GM23338 (cell line): ENCODE measurements around the gene ERBB4. TPM values are rescaled to one million over a fixed set of nuclear protein-coding genes. Genes with fewer than 3 reads are reported as not detected.

Experiments used
- ATAC-seq: fragments of 200-7000 bp; cut with Tn5 transposase; 3 replicates; pipeline ENCODE4 v1.9.1; 2020
- DNase-seq: peaks from one replicate; pipeline ENCODE4 v3.0.0-alpha.2; 2015; ENCODE audit warnings: low spot score
- H2AFZ ChIP-seq: fragments of 200-600 bp; sonication (generic); 2 replicates; pipeline ENCODE4 v1.8.0; 2016; ENCODE audit warnings: antibody characterized with exemption, mild to moderate bottlenecking, moderate library complexity
- H3F3A ChIP-seq: fragments of 200-600 bp; sonication (generic); replicated peaks from 2 replicates; pipeline ENCODE4 v1.8.0; 2017; ENCODE audit warnings: antibody characterized with exemption, mixed run types, low read depth
- H3K27ac ChIP-seq: fragments of 200-600 bp; sonication (generic); 2 replicates; pipeline ENCODE4 v1.6.1; 2016; ENCODE audit warnings: low read depth
- H3K27me3 ChIP-seq: fragments of 200-600 bp; sonication (generic); 2 replicates; pipeline ENCODE4 v1.8.0; 2016; ENCODE audit warnings: mild to moderate bottlenecking, mixed run types, moderate library complexity; ENCODE audit not compliant: insufficient read depth
- H3K36me3 ChIP-seq: fragments of 200-600 bp; sonication (generic); 2 replicates; pipeline ENCODE4 v1.8.0; 2016; ENCODE audit warnings: mild to moderate bottlenecking; ENCODE audit not compliant: insufficient read depth
- H3K4me1 ChIP-seq: fragments of 200-600 bp; sonication (generic); 2 replicates; pipeline ENCODE4 v1.8.0; 2016; ENCODE audit warnings: mild to moderate bottlenecking, moderate library complexity; ENCODE audit not compliant: insufficient read depth
- H3K4me2 ChIP-seq: fragments of 200-600 bp; sonication (generic); 2 replicates; pipeline ENCODE4 v1.7.1; 2017; ENCODE audit warnings: mixed run types
- H3K4me3 ChIP-seq: fragments of 200-600 bp; sonication (generic); 2 replicates; pipeline ENCODE4 v1.6.1; 2016; ENCODE audit warnings: mixed run types
- H3K79me2 ChIP-seq: fragments of 200-600 bp; sonication (generic); replicated peaks from 2 replicates; pipeline ENCODE4 v1.8.0; 2017; ENCODE audit warnings: mild to moderate bottlenecking; ENCODE audit not compliant: insufficient read depth
- H3K9me2 ChIP-seq: fragments of 200-600 bp; sonication (generic); 2 replicates; pipeline ENCODE4 v1.8.0; 2017; ENCODE audit not compliant: insufficient read depth
- H4K20me1 ChIP-seq: fragments of 200-600 bp; sonication (generic); replicated peaks from 2 replicates; pipeline ENCODE4 v1.8.0; 2017; ENCODE audit warnings: mild to moderate bottlenecking; ENCODE audit not compliant: insufficient read depth
- H3K27ac Mint-ChIP-seq: 2 replicates; pipeline ENCODE4 v1.8.0; 2020; ENCODE audit warnings: inconsistent platforms, mild to moderate bottlenecking, moderate library complexity, mixed read lengths
- H3K27me3 Mint-ChIP-seq: 3 replicates; pipeline ENCODE4 v1.8.0; 2022; ENCODE audit warnings: low read depth, mild to moderate bottlenecking, moderate library complexity, mixed read lengths, inconsistent platforms; ENCODE audit not compliant: insufficient read depth, poor library complexity
- H3K36me3 Mint-ChIP-seq: 3 replicates; pipeline ENCODE4 v1.8.0; 2021; ENCODE audit warnings: low read depth, mild to moderate bottlenecking, inconsistent platforms, moderate library complexity, mixed read lengths
- H3K4me1 Mint-ChIP-seq: 3 replicates; pipeline ENCODE4 v1.8.0; 2020; ENCODE audit warnings: mild to moderate bottlenecking, inconsistent platforms, mixed read lengths
- H3K4me3 Mint-ChIP-seq: 3 replicates; pipeline ENCODE4 v1.8.0; 2021; ENCODE audit warnings: moderate library complexity, mild to moderate bottlenecking, inconsistent platforms, mixed read lengths
- H3K9me3 Mint-ChIP-seq: 3 replicates; pipeline ENCODE4 v1.8.0; 2020; ENCODE audit warnings: moderate library complexity, mild to moderate bottlenecking, inconsistent platforms, mixed read lengths
- CREB1 ChIP-seq: fragments of 250-450 bp; sonication (Bioruptor Pico); IDR thresholded peaks from 2 replicates; pipeline ENCODE4 v1.5.0; 2020; ENCODE audit warnings: low read depth, mild to moderate bottlenecking, moderate library complexity
- CTCF ChIP-seq, 2 experiments: fragments of 200-600 bp in 1 of 2; sonication (generic) in 1 of 2; conservative IDR thresholded peaks; 2 replicates each; pipeline versions ENCODE4 v1.5.1 to v1.6.1; 2016 to 2017; ENCODE audit warnings: antibody characterized with exemption in 2 of 2, low read depth in 2 of 2, mild to moderate bottlenecking in 2 of 2, moderate library complexity in 1 of 2
- ETS1 ChIP-seq: IDR thresholded peaks from 2 replicates; pipeline ENCODE4 v1.6.1; 2016; ENCODE audit warnings: antibody characterized with exemption
- EZH2 ChIP-seq: fragments of 200-600 bp; sonication (generic); IDR thresholded peaks from one replicate; pipeline ENCODE4 v1.8.0; 2017; ENCODE audit warnings: antibody characterized with exemption, mild to moderate bottlenecking, low read depth; ENCODE audit not compliant: unreplicated experiment
- EZH2phosphoT487 ChIP-seq: fragments of 200-600 bp; sonication (generic); IDR thresholded peaks from one replicate; pipeline ENCODE4 v1.8.1; 2018; ENCODE audit warnings: antibody characterized with exemption; ENCODE audit not compliant: unreplicated experiment
- JUNB ChIP-seq: IDR thresholded peaks from one replicate; pipeline ENCODE4 v1.6.1; 2016; ENCODE audit warnings: antibody characterized with exemption; ENCODE audit not compliant: unreplicated experiment
- NANOG ChIP-seq: IDR thresholded peaks from 2 replicates; pipeline ENCODE4 v1.6.1; 2016; ENCODE audit warnings: antibody characterized with exemption, borderline replicate concordance
- REST ChIP-seq: IDR thresholded peaks from one replicate; pipeline ENCODE4 v1.6.1; 2018; ENCODE audit warnings: antibody characterized with exemption; ENCODE audit not compliant: unreplicated experiment
- STAT1 ChIP-seq: IDR thresholded peaks from one replicate; pipeline ENCODE4 v1.6.1; 2016; ENCODE audit warnings: antibody characterized with exemption; ENCODE audit not compliant: unreplicated experiment
- ZNF114 ChIP-seq: fragments of 250-450 bp; sonication (Bioruptor Pico); IDR thresholded peaks from 2 replicates; pipeline ENCODE4 v1.5.0; 2020; ENCODE audit warnings: mild to moderate bottlenecking, moderate library complexity
- ZNF331 ChIP-seq: fragments of 250-450 bp; sonication (Bioruptor Pico); IDR thresholded peaks from 2 replicates; pipeline ENCODE4 v1.5.0; 2020; ENCODE audit warnings: low read depth, mild to moderate bottlenecking, moderate library complexity
- polyA plus RNA-seq: library from polyadenylated mRNA; unstranded; fragments of >200 nt; fragmentation: Nextera tagmentation; extraction: Ambion mirVana; gene quantifications from 2 replicates; pipeline ENCODE4 v1.2.1, GENCODE V29; 2016
- total RNA-seq: library from RNA; depleted of rRNA; stranded (reverse); fragments of >200 nt; shearing (Covaris generic); gene quantifications from 2 replicates; pipeline ENCODE4 v1.2.3, GENCODE V29; 2014
- TF ChIP-seq, protein P1 (sequence below): fragments of 250-450 bp; sonication (Bioruptor Pico); IDR thresholded peaks from 2 replicates; pipeline ENCODE4 v1.5.0; 2020; ENCODE audit warnings: mild to moderate bottlenecking, moderate library complexity

ERBB4 gene
- total and polyA plus RNA-seq, 2 experiments from 2014 or later = 0.73 to 1.1 TPM

DNA sequence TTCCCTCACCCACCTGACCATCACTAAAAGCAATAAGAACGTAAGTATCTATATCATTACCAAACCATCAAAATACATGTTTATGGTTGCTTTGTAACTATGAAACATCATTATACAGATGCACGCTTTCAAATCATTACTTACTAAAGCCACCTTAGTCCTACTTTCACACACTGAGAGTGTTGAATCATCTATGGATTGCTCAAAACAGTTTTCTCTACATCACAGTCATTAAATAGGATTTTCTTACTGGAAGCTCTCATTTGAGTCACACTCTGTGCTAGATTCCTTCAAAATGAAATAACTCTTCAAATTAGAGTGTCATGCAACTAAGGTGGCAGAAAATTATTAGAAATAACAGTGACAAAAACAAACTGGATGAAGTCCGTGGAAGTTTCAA, 1103.8 kb downstream of the ERBB4 start:
- TF ChIP-seq EZH2phosphoT487 (no peak), JUNB (no peak), CTCF (conservative IDR thresholded peaks at IDR 0.05; ENCODE audit: low read depth in 2 of 2) (no peak), ZNF114 (CRISPR knock-in tag) (no peak), ZNF331 (CRISPR knock-in tag) (no peak), REST (no peak), STAT1 (no peak), ETS1 (no peak), CREB1 (CRISPR knock-in tag) (no peak), EZH2 (no peak), NANOG (no peak)
- TF ChIP-seq, protein P1, sequence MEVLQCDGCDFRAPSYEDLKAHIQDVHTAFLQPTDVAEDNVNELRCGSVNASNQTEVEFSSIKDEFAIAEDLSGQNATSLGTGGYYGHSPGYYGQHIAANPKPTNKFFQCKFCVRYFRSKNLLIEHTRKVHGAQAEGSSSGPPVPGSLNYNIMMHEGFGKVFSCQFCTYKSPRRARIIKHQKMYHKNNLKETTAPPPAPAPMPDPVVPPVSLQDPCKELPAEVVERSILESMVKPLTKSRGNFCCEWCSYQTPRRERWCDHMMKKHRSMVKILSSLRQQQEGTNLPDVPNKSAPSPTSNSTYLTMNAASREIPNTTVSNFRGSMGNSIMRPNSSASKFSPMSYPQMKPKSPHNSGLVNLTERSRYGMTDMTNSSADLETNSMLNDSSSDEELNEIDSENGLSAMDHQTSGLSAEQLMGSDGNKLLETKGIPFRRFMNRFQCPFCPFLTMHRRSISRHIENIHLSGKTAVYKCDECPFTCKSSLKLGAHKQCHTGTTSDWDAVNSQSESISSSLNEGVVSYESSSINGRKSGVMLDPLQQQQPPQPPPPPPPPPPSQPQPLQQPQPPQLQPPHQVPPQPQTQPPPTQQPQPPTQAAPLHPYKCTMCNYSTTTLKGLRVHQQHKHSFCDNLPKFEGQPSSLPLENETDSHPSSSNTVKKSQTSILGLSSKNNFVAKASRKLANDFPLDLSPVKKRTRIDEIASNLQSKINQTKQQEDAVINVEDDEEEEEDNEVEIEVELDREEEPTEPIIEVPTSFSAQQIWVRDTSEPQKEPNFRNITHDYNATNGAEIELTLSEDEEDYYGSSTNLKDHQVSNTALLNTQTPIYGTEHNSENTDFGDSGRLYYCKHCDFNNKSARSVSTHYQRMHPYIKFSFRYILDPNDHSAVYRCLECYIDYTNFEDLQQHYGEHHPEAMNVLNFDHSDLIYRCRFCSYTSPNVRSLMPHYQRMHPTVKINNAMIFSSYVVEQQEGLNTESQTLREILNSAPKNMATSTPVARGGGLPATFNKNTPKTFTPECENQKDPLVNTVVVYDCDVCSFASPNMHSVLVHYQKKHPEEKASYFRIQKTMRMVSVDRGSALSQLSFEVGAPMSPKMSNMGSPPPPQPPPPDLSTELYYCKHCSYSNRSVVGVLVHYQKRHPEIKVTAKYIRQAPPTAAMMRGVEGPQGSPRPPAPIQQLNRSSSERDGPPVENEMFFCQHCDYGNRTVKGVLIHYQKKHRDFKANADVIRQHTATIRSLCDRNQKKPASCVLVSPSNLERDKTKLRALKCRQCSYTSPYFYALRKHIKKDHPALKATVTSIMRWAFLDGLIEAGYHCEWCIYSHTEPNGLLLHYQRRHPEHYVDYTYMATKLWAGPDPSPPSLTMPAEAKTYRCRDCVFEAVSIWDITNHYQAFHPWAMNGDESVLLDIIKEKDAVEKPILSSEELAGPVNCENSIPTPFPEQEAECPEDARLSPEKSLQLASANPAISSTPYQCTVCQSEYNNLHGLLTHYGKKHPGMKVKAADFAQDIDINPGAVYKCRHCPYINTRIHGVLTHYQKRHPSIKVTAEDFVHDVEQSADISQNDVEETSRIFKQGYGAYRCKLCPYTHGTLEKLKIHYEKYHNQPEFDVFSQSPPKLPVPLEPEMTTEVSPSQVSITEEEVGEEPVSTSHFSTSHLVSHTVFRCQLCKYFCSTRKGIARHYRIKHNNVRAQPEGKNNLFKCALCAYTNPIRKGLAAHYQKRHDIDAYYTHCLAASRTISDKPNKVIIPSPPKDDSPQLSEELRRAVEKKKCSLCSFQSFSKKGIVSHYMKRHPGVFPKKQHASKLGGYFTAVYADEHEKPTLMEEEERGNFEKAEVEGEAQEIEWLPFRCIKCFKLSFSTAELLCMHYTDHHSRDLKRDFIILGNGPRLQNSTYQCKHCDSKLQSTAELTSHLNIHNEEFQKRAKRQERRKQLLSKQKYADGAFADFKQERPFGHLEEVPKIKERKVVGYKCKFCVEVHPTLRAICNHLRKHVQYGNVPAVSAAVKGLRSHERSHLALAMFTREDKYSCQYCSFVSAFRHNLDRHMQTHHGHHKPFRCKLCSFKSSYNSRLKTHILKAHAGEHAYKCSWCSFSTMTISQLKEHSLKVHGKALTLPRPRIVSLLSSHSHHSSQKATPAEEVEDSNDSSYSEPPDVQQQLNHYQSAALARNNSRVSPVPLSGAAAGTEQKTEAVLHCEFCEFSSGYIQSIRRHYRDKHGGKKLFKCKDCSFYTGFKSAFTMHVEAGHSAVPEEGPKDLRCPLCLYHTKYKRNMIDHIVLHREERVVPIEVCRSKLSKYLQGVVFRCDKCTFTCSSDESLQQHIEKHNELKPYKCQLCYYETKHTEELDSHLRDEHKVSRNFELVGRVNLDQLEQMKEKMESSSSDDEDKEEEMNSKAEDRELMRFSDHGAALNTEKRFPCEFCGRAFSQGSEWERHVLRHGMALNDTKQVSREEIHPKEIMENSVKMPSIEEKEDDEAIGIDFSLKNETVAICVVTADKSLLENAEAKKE (CRISPR knock-in tag) = no peak
- Mint-ChIP-seq H3K4me1 (peaks cover 16% of the 10 kb centered on the region), H3K4me3 (no peak overlapping the region), H3K27me3 (peaks cover 1% of the 10 kb centered on the region), H3K9me3 (no peaks in the 10 kb centered on the region), H3K27ac (no peak overlapping the region), H3K36me3 (no peaks in the 10 kb centered on the region)
- no peaks in the 10 kb centered on the region for H3K36me3 ChIP-seq
- no peak overlapping the region for H3K4me2 ChIP-seq
- H3F3A ChIP-seq = no peaks in the 10 kb centered on the region
- peaks cover 8% of the 10 kb centered on the region; the same call in 1 of the 2 replicates for H3K4me1 ChIP-seq
- H3K4me3 ChIP-seq = no peak overlapping the region
- no peaks in the 10 kb centered on the region for H3K27me3 ChIP-seq
- no peak overlapping the region for H2AFZ ChIP-seq
- H4K20me1 ChIP-seq = no peaks in the 10 kb centered on the region
- DNase-seq (no peak), ATAC-seq (no peak)
- no peaks in the 10 kb centered on the region for H3K79me2 ChIP-seq
- no peaks in the 10 kb centered on the region for H3K9me2 ChIP-seq
- H3K27ac ChIP-seq = no peak overlapping the region
